NCI-H187 treated with DMSO at 0.1 percent for 48 hours (cell line): ENCODE data around the gene ASNS.

Experiments
- DNase-seq: peaks from one replicate; lab custom pipeline; 2025; lab: John Stamatoyannopoulos, UW

Gene ASNS

GRCh38 chr7:97842772-97843345, 29.3 kb downstream of the ASNS start:
- no peak for DNase-seq

DNA sequence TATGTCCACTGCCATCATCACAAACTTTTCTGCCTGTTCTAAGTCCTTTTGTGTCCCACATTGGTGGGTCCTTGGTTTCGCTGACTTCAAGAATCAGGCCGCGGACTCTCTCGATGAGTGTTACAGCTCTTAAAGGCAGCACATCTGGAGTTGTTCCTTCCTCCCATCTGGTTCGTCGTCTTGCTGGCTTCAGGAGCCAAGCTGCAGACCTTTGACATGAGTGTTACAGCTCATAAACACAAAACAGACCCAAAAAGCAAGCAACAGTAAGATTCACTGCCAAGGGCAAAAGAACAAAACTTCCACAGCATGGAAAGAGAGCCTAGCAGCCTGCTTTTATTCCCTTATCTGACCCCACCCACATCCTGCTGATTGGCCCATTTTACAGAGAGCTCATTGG, 30.2 kb downstream of the ASNS start:
- no peak for DNase-seq

GRCh38 chr7:97835296-97836138, 36.7 kb downstream of the ASNS start:
- peak; percentile 35 for DNase-seq

DNA sequence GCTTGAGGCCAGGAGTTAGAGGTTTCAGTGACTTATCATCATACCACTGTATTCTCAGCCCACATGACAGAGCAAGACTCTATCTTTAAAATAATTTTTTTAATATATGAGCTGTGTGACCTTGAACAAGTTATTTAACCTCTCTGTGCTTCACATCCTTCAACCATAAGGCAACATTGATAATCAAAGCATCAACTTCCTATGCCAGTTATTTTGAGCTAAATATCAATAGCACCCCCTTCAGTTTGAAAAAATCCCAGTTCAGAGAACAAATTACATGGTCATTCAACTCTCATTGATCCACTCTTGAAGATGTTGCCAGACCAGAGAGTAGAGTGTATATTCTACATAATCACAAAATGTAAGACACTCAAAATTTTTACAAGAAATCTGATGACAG, 53.0 kb downstream of the ASNS start:
- DNase-seq: peak; percentile 19

- DNase-seq: no peak
Observed at GRCh38 chr7:97818066-97818663, 54.0 kb downstream of the ASNS start.
